IMR-90 (cell line): Measurements from ENCODE around the gene LRRC1.

Experiments
- CEBPB ChIP-seq: IDR thresholded peaks from 2 replicates; pipeline ENCODE4 v1.6.1; 2012; ENCODE audit warnings: low read depth, low read length, improper control_type of control experiment
- CTCF ChIP-seq: conservative IDR thresholded peaks from 2 replicates; pipeline ENCODE4 v1.5.1; 2012; ENCODE audit warnings: mild to moderate bottlenecking, low read depth, low read length, improper control_type of control experiment
- ELK1 ChIP-seq: fragments of 150-350 bp; IDR thresholded peaks from 2 replicates; pipeline ENCODE4 v1.6.1; 2016; ENCODE audit warnings: low read depth, mild to moderate bottlenecking, low read length, moderate library complexity, borderline replicate concordance
- MAZ ChIP-seq: IDR thresholded peaks from 2 replicates; pipeline ENCODE4 v1.6.1; 2012; ENCODE audit warnings: low read depth, mild to moderate bottlenecking, low read length, improper control_type of control experiment, moderate library complexity, borderline replicate concordance
- POLR2A ChIP-seq: IDR thresholded peaks from 2 replicates; pipeline ENCODE4 v1.6.1; 2012; ENCODE audit warnings: mild to moderate bottlenecking, low read depth, low read length
- RAD21 ChIP-seq: IDR thresholded peaks from 2 replicates; pipeline ENCODE4 v1.6.1; 2012; ENCODE audit warnings: low read length, improper control_type of control experiment

- TF ChIP-seq CEBPB (no peak), CTCF (no peak), RAD21 (no peak), POLR2A (no peak), ELK1 (no peak), MAZ (no peak)
Measured at GRCh38 chr6:53959717-53960116, 164.9 kb downstream of the LRRC1 start.
